ENCODE results near the gene PRIMA1.
A peak's percentile ranks its signal among the peaks of the same experiment; 100 is the strongest.

PRIMA1 gene

GRCh38 chr14:93712079-93712837 is 76.0 kb downstream of the PRIMA1 start:
- DNase-seq (ENCODE audit: low spot score) = peak; percentile 2

GRCh38 chr14:93709249-93709648 is 79.0 kb downstream of the PRIMA1 start:
- no peak for DNase-seq (ENCODE audit: low spot score)

GRCh38 chr14:93708800-93709199 is 79.5 kb downstream of the PRIMA1 start:
- DNase-seq (ENCODE audit: low spot score) = no peak

- no peak for DNase-seq (ENCODE audit: low spot score)
Observed at GRCh38 chr14:93708311-93708734, 80.0 kb downstream of the PRIMA1 start.

GRCh38 chr14:93707475-93707874 is 80.8 kb downstream of the PRIMA1 start:
- DNase-seq (ENCODE audit: low spot score) = no peak

GRCh38 chr14:93706360-93706955 is 81.8 kb downstream of the PRIMA1 start:
- DNase-seq (ENCODE audit: low spot score) = no peak

- DNase-seq (ENCODE audit: low spot score) = no peak
Observed at GRCh38 chr14:93705513-93706156, 82.7 kb downstream of the PRIMA1 start.

GRCh38 chr14:93703941-93704340 is 84.3 kb downstream of the PRIMA1 start:
- no peak for DNase-seq (ENCODE audit: low spot score)

GRCh38 chr14:93702946-93703345 is 85.3 kb downstream of the PRIMA1 start:
- no peak for DNase-seq (ENCODE audit: low spot score)

- DNase-seq (ENCODE audit: low spot score) = no peak
Observed at GRCh38 chr14:93701562-93701961, 86.7 kb downstream of the PRIMA1 start.

- no peak for DNase-seq (ENCODE audit: low spot score)
Observed at GRCh38 chr14:93700928-93701327, 87.4 kb downstream of the PRIMA1 start.

- no peak for DNase-seq (ENCODE audit: low spot score)
Observed at GRCh38 chr14:93693914-93694313, 94.4 kb downstream of the PRIMA1 start.

GRCh38 chr14:93691042-93691780 is 97.1 kb downstream of the PRIMA1 start:
- no peak for DNase-seq (ENCODE audit: low spot score)

- no peak for DNase-seq (ENCODE audit: low spot score)
Observed at GRCh38 chr14:93690146-93690545, 98.1 kb downstream of the PRIMA1 start.

- no peak for DNase-seq (ENCODE audit: low spot score)
Observed at GRCh38 chr14:93688820-93689219, 99.5 kb downstream of the PRIMA1 start.

- DNase-seq (ENCODE audit: low spot score) = no peak
Observed at GRCh38 chr14:93688239-93688666, 100.0 kb downstream of the PRIMA1 start.

GRCh38 chr14:93686268-93686667 is 102.0 kb downstream of the PRIMA1 start:
- no peak for DNase-seq (ENCODE audit: low spot score)

GRCh38 chr14:93685121-93685895 is 103.0 kb downstream of the PRIMA1 start:
- DNase-seq (ENCODE audit: low spot score) = no peak

GRCh38 chr14:93683226-93683625 is 105.1 kb downstream of the PRIMA1 start:
- DNase-seq (ENCODE audit: low spot score) = no peak

GRCh38 chr14:93682459-93682858 is 105.8 kb downstream of the PRIMA1 start:
- DNase-seq (ENCODE audit: low spot score) = no peak

- DNase-seq (ENCODE audit: low spot score) = no peak
Observed at GRCh38 chr14:93676416-93676958, 111.8 kb downstream of the PRIMA1 start.
